AG09309 (cell line): ENCODE data around the gene FOXP4.

Source experiments
- DNase-seq: peaks from one replicate; pipeline ENCODE4 v3.0.0-alpha.2; 2010; ENCODE audit warnings: low read depth
- H3K4me3 ChIP-seq: 2 replicates; pipeline ENCODE4 v1.5.1; 2011; ENCODE audit warnings: mild to moderate bottlenecking, low read depth, low read length, moderate library complexity; ENCODE audit not compliant: control insufficient read depth
- CTCF ChIP-seq: IDR thresholded peaks from 2 replicates; pipeline ENCODE4 v1.5.1; 2011; ENCODE audit warnings: mild to moderate bottlenecking, low read depth, low read length, inconsistent platforms; ENCODE audit not compliant: insufficient read depth, control insufficient read depth; ENCODE audit errors: missing control alignments

Gene FOXP4

GRCh38 chr6:41597246-41598000 is 51.2 kb downstream of the FOXP4 start:
- no peak for TF ChIP-seq CTCF
- no peak overlapping the region for H3K4me3 ChIP-seq
- no peak for DNase-seq

- H3K4me3 ChIP-seq: no peak overlapping the region
- TF ChIP-seq CTCF: no peak
- no peak for DNase-seq
These were observed 52.5 kb downstream of the FOXP4 start for GRCh38 chr6:41598670-41599014.

- no peak for TF ChIP-seq CTCF
- no peak overlapping the region for H3K4me3 ChIP-seq
- no peak for DNase-seq
These were observed 53.1 kb downstream of the FOXP4 start for GRCh38 chr6:41599015-41599851.

GRCh38 chr6:41599852-41600445 is 53.8 kb downstream of the FOXP4 start:
- no peak for DNase-seq
- H3K4me3 ChIP-seq: no peak overlapping the region
- TF ChIP-seq CTCF: no peak

- no peak for DNase-seq
- TF ChIP-seq CTCF: no peak
- no peak overlapping the region for H3K4me3 ChIP-seq
These were observed 54.5 kb downstream of the FOXP4 start for GRCh38 chr6:41600499-41601247.

- no peak for DNase-seq
- TF ChIP-seq CTCF: no peak
- H3K4me3 ChIP-seq: no peak overlapping the region
These were observed 55.0 kb downstream of the FOXP4 start for GRCh38 chr6:41601248-41601549.
